MM.1S (cell line): ENCODE measurements around the gene KCNH1.

Experiments
- DNase-seq: peaks from one replicate; pipeline ENCODE4 v3.0.0-alpha.2; 2015
- H2AFZ ChIP-seq: fragments of 300-600 bp; sonication (generic); 2 replicates; pipeline ENCODE4 v1.6.0; 2016; ENCODE audit warnings: antibody characterized with exemption, low read length
- H3F3A ChIP-seq: fragments of 300-600 bp; sonication (generic); 2 replicates; pipeline ENCODE4 v1.6.1; 2016; ENCODE audit warnings: mild to moderate bottlenecking, antibody characterized with exemption, low read length, moderate library complexity, mixed read lengths; ENCODE audit not compliant: insufficient read depth
- H3K27ac ChIP-seq: fragments of 300-600 bp; sonication (generic); 2 replicates; pipeline ENCODE4 v1.5.1; 2016; ENCODE audit warnings: mild to moderate bottlenecking, low read length
- H3K27me3 ChIP-seq: fragments of 300-600 bp; sonication (generic); replicated peaks from 2 replicates; pipeline ENCODE4 v1.6.0; 2016; ENCODE audit warnings: low read length; ENCODE audit not compliant: insufficient read depth
- H3K36me3 ChIP-seq: fragments of 300-600 bp; sonication (generic); replicated peaks from 2 replicates; pipeline ENCODE4 v1.6.1; 2016; ENCODE audit warnings: mild to moderate bottlenecking, low read length, mixed read lengths; ENCODE audit not compliant: insufficient read depth
- H3K4me1 ChIP-seq: fragments of 300-600 bp; sonication (generic); 2 replicates; pipeline ENCODE4 v1.6.1; 2016; ENCODE audit warnings: low read length, mixed read lengths
- H3K4me2 ChIP-seq: fragments of 300-600 bp; sonication (generic); 2 replicates; pipeline ENCODE4 v1.6.0; 2016; ENCODE audit warnings: low read depth, low read length
- H3K4me3 ChIP-seq: fragments of 300-600 bp; sonication (generic); 2 replicates; pipeline ENCODE4 v1.5.1; 2016; ENCODE audit warnings: low read length, mixed read lengths
- H3K79me2 ChIP-seq: fragments of 300-600 bp; sonication (generic); 2 replicates; pipeline ENCODE4 v1.6.1; 2016; ENCODE audit warnings: mixed run types, low read length, mixed read lengths
- H3K9ac ChIP-seq: fragments of 300-600 bp; sonication (generic); 2 replicates; pipeline ENCODE4 v1.6.1; 2016; ENCODE audit warnings: low read length, mixed read lengths
- H3K9me2 ChIP-seq: fragments of 300-600 bp; sonication (generic); replicated peaks from 2 replicates; pipeline ENCODE4 v1.6.1; 2016; ENCODE audit warnings: mild to moderate bottlenecking, low read length, mixed read lengths; ENCODE audit not compliant: insufficient read depth
- H3K9me3 ChIP-seq: fragments of 300-600 bp; sonication (generic); replicated peaks from 2 replicates; pipeline ENCODE4 v1.6.1; 2016; ENCODE audit warnings: mild to moderate bottlenecking, low read length, mixed read lengths; ENCODE audit not compliant: insufficient read depth
- H4K20me1 ChIP-seq: fragments of 300-600 bp; sonication (generic); 2 replicates; pipeline ENCODE4 v1.6.1; 2016; ENCODE audit warnings: mild to moderate bottlenecking, low read length, moderate library complexity, mixed read lengths; ENCODE audit not compliant: insufficient read depth
- CTCF ChIP-seq: fragments of 300-600 bp; sonication (generic); IDR thresholded peaks from 2 replicates; pipeline ENCODE4 v1.5.1; 2016; ENCODE audit warnings: antibody characterized with exemption, low read length, mixed read lengths
- EZH2 ChIP-seq: fragments of 300-600 bp; sonication (generic); optimal IDR thresholded peaks from 2 replicates; pipeline ENCODE3; 2017; ENCODE audit warnings: low read depth, mild to moderate bottlenecking, antibody characterized with exemption, low read length, mixed read lengths
- EZH2phosphoT487 ChIP-seq: fragments of 300-600 bp; sonication (generic); IDR thresholded peaks from 2 replicates; pipeline ENCODE4 v1.6.1; 2018; ENCODE audit warnings: antibody characterized with exemption, low read length

KCNH1 gene

GRCh38 chr1:210727709-210728108 lies 406.2 kb downstream of the KCNH1 start:
- no peak overlapping the region for H3K4me3 ChIP-seq
- no peak for DNase-seq
- no peaks in the 10 kb centered on the region for H3K4me1 ChIP-seq
- H3K27ac ChIP-seq: no peak overlapping the region
- H3K9me2 ChIP-seq: no peaks in the 10 kb centered on the region
- TF ChIP-seq EZH2phosphoT487 (no peak), EZH2 (no peak), CTCF (no peak)
- no peaks in the 10 kb centered on the region for H3F3A ChIP-seq
- H3K27me3 ChIP-seq: no peaks in the 10 kb centered on the region
- no peak overlapping the region for H3K4me2 ChIP-seq
- no peaks in the 10 kb centered on the region for H3K79me2 ChIP-seq
- H4K20me1 ChIP-seq: no peaks in the 10 kb centered on the region
- no peak overlapping the region for H3K9ac ChIP-seq
- H2AFZ ChIP-seq: no peak overlapping the region
- no peaks in the 10 kb centered on the region for H3K9me3 ChIP-seq
- H3K36me3 ChIP-seq: no peaks in the 10 kb centered on the region

GRCh38 chr1:210726621-210727020 lies 407.3 kb downstream of the KCNH1 start:
- H3K4me3 ChIP-seq: no peak overlapping the region
- no peaks in the 10 kb centered on the region for H3K9me2 ChIP-seq
- TF ChIP-seq EZH2phosphoT487 (no peak), EZH2 (no peak), CTCF (no peak)
- DNase-seq: peak; percentile 70
- H3K4me1 ChIP-seq: no peaks in the 10 kb centered on the region
- no peaks in the 10 kb centered on the region for H3K27me3 ChIP-seq
- H2AFZ ChIP-seq: no peak overlapping the region
- H3K27ac ChIP-seq: no peak overlapping the region
- no peaks in the 10 kb centered on the region for H3K9me3 ChIP-seq
- no peaks in the 10 kb centered on the region for H3K79me2 ChIP-seq
- H3K36me3 ChIP-seq: no peaks in the 10 kb centered on the region
- no peaks in the 10 kb centered on the region for H4K20me1 ChIP-seq
- H3F3A ChIP-seq: no peaks in the 10 kb centered on the region
- H3K9ac ChIP-seq: no peak overlapping the region
- H3K4me2 ChIP-seq: no peak overlapping the region

GRCh38 chr1:210724768-210725167 lies 409.2 kb downstream of the KCNH1 start:
- no peak overlapping the region for H2AFZ ChIP-seq
- H3K36me3 ChIP-seq: no peaks in the 10 kb centered on the region
- H3K9me2 ChIP-seq: no peaks in the 10 kb centered on the region
- H3K9ac ChIP-seq: no peak overlapping the region
- no peaks in the 10 kb centered on the region for H3K9me3 ChIP-seq
- no peaks in the 10 kb centered on the region for H4K20me1 ChIP-seq
- no peak overlapping the region for H3K27ac ChIP-seq
- no peaks in the 10 kb centered on the region for H3K27me3 ChIP-seq
- H3K4me1 ChIP-seq: no peaks in the 10 kb centered on the region
- H3F3A ChIP-seq: no peaks in the 10 kb centered on the region
- H3K4me3 ChIP-seq: no peak overlapping the region
- H3K4me2 ChIP-seq: no peak overlapping the region
- no peaks in the 10 kb centered on the region for H3K79me2 ChIP-seq
- no peak for DNase-seq
- TF ChIP-seq EZH2: no peak
- TF ChIP-seq EZH2phosphoT487: no peak

- Histone ChIP-seq H3K36me3 (no peaks in the 10 kb centered on the region), H3K9me2 (no peaks in the 10 kb centered on the region), H4K20me1 (no peaks in the 10 kb centered on the region), H3K9me3 (no peaks in the 10 kb centered on the region), H3K4me2 (no peak overlapping the region), H3K79me2 (no peaks in the 10 kb centered on the region), H2AFZ (no peak overlapping the region), H3K27ac (no peak overlapping the region), H3F3A (no peaks in the 10 kb centered on the region), H3K27me3 (no peaks in the 10 kb centered on the region), H3K9ac (no peak overlapping the region), H3K4me3 (no peak overlapping the region), H3K4me1 (no peaks in the 10 kb centered on the region)
- no peak for DNase-seq
- TF ChIP-seq EZH2 (no peak), EZH2phosphoT487 (no peak), CTCF (no peak)
Observed at GRCh38 chr1:210723646-210724045, 410.3 kb downstream of the KCNH1 start.
